Right lobe of liver (tissue), 4 donors: ENCODE data around the gene VGLL4.

ENCODE experiments used
- POLR2A ChIP-seq: fragments of 450-650 bp; IDR thresholded peaks from one replicate; pipeline ENCODE4 v1.6.1; 2017; ENCODE audit warnings: antibody characterized with exemption, mild to moderate bottlenecking
- TF ChIP-seq, protein P1 (sequence below), 4 donors: fragments of 200-600 bp in 3 of 4; fragments of 450-650 bp in 1 of 4; IDR thresholded peaks; one replicate each; pipeline versions ENCODE4 v1.5.1 to v1.8.0; 2016 to 2022; ENCODE audit warnings: antibody characterized with exemption in 4 of 4, mild to moderate bottlenecking in 2 of 4
- donor health status: DM: no; HTN: no; CAD: no.
- donor health status: DM: no; HTN: no; CAD: no.
- donor health status: DM: no; HTN: yes; CAD: no.

DNA sequence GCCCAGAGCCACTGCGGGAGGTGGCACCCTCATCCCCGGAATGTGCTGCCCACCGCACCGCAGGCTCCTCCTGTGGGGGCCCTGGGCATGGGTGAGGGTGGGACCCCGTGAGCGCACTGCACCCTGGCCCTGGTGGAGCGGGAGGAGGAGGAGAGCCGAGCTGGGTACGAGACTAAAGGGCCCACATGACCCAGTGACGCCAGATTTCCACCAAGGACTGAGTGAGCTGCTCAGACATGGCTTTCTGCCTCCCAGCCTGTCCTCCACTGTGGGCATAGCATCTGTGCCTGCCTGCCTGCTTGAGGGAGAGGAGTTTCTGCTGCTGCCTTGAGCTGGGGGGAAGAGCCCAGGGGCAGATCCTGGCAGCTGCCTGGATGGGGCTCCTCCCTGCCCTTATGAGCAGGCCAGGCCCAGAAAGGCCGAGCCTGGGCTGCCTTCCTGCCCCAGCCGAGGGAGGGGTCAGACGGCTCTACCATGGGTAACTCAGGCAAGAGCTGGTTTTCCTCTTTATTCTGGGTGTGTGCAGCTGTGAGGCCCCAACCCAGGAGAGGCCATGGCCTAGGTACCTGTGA is 88.4 kb downstream of the VGLL4 start:
- no peak for TF ChIP-seq POLR2A
- TF ChIP-seq, protein P1, sequence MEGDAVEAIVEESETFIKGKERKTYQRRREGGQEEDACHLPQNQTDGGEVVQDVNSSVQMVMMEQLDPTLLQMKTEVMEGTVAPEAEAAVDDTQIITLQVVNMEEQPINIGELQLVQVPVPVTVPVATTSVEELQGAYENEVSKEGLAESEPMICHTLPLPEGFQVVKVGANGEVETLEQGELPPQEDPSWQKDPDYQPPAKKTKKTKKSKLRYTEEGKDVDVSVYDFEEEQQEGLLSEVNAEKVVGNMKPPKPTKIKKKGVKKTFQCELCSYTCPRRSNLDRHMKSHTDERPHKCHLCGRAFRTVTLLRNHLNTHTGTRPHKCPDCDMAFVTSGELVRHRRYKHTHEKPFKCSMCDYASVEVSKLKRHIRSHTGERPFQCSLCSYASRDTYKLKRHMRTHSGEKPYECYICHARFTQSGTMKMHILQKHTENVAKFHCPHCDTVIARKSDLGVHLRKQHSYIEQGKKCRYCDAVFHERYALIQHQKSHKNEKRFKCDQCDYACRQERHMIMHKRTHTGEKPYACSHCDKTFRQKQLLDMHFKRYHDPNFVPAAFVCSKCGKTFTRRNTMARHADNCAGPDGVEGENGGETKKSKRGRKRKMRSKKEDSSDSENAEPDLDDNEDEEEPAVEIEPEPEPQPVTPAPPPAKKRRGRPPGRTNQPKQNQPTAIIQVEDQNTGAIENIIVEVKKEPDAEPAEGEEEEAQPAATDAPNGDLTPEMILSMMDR (IDR thresholded peaks at IDR 0.05) = no peak
